Gastroesophageal sphincter (tissue), 4 donors: ENCODE measurements around the gene PIK3R1. TPM values are rescaled to one million over a fixed set of nuclear protein-coding genes. Genes with fewer than 3 reads are reported as not detected.

Experiments
- ATAC-seq: fragments of 150-250 bp; one replicate; pipeline ENCODE4 v1.9.1; 2016; ENCODE audit warnings: mild to moderate bottlenecking, moderate library complexity
- H3K27ac ChIP-seq, 4 donors: fragments of 200-600 bp; sonication (generic) in 3 of 4; 1 replicate in 3 of 4; 2 replicates in 1 of 4; pipeline ENCODE4 v1.5.1; 2016 to 2019
- H3K27me3 ChIP-seq: fragments of 200-600 bp; sonication (generic); one replicate; pipeline ENCODE4 v1.5.1; 2019
- H3K36me3 ChIP-seq, 2 donors: fragments of 200-600 bp; sonication (generic); one replicate each; pipeline ENCODE4 v1.5.1; 2019; ENCODE audit warnings: control low read depth in 1 of 2
- H3K4me1 ChIP-seq, 3 donors: fragments of 200-600 bp; sonication (generic); 1 replicate in 2 of 3; 2 replicates in 1 of 3; pipeline ENCODE4 v1.5.1; 2016 to 2019; ENCODE audit warnings: control low read depth in 2 of 3
- H3K4me3 ChIP-seq, 2 donors: fragments of 200-600 bp; sonication (generic); one replicate each; pipeline ENCODE4 v1.5.1; 2019; ENCODE audit warnings: mild to moderate bottlenecking in 1 of 2, moderate library complexity in 1 of 2
- H3K9me3 ChIP-seq, 3 donors: fragments of 200-600 bp; sonication (generic); one replicate each; pipeline ENCODE4 v1.5.1; 2017 to 2019; ENCODE audit warnings: control low read depth in 2 of 3
- CTCF ChIP-seq, 4 experiments: fragments of 200-600 bp in 2 of 4; fragments of 450-650 bp in 2 of 4; sonication (generic) in 1 of 4; IDR thresholded peaks; one replicate each; pipeline ENCODE4 v1.5.1; 2017 to 2019; ENCODE audit warnings: antibody characterized with exemption in 4 of 4, mild to moderate bottlenecking in 2 of 4, moderate library complexity in 2 of 4
- EP300 ChIP-seq: sonication (generic); formaldehyde crosslinking; IDR thresholded peaks from one replicate; pipeline ENCODE4 v1.6.1; 2017; ENCODE audit warnings: antibody characterized with exemption, mild to moderate bottlenecking
- POLR2A ChIP-seq, 2 donors: fragments of 450-650 bp; IDR thresholded peaks; one replicate each; pipeline ENCODE4 v1.6.1; 2017; ENCODE audit warnings: antibody characterized with exemption in 2 of 2, mild to moderate bottlenecking in 2 of 2, moderate library complexity in 1 of 2
- POLR2AphosphoS5 ChIP-seq: sonication (generic); formaldehyde crosslinking; IDR thresholded peaks from one replicate; pipeline ENCODE4 v1.6.1; 2017; ENCODE audit warnings: antibody characterized with exemption
- WGBS, 2 donors: methylation state at CpG; one replicate each; pipeline ENCODE4 v1.1.5; 2018; ENCODE audit warnings: low coverage in 1 of 2; 5-methylcytosine and 5-hydroxymethylcytosine counted together
- total RNA-seq, 4 donors: library from RNA; depleted of rRNA; stranded (reverse); fragments of >200 nt; gene quantifications; one replicate each; pipeline ENCODE4 v1.1.0, GENCODE V29; 2016

PIK3R1 gene
- total RNA-seq, 4 donors from 2014 or later: 188 to 403 (median 312) TPM

- no peak overlapping the region for H3K27ac ChIP-seq
These were observed 89.8 kb downstream of the PIK3R1 start for GRCh38 chr5:68305223-68305870.

DNA sequence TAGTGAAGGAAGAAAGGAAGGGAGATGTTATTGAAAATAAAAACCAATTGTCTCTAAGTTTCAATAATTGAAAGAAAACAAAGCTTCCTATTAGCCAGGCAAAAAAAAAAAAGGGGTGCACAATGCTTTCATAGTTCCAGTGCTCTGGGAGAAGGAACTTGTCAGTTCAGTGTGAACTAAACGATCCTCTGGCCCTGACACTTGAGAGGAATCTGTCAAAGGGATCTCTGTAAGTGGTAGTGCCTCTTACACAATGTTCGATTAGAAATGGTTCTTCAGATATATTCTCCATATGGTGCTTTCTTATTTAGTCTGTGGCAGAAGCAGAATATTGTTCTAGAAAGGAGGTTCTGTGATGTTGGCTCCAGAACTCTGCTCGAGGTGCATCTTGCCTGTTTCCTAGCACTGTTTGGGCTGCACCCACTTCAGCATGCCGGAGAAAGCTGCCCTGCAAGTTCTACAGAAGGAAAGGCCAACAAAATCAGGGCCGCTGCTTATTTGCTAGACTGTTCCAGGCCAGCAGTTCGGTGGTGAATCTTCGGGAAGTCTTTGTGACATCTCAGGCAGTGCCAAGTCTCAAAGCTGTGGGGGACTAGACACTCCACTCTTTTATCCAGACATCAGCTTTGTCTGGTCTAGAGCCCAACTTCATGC is 90.9 kb downstream of the PIK3R1 start:
- TF ChIP-seq POLR2A (IDR thresholded peaks at IDR 0.05): no peak
- TF ChIP-seq EP300: no peak
- TF ChIP-seq POLR2AphosphoS5: no peak
- no peak for TF ChIP-seq CTCF (IDR thresholded peaks at IDR 0.05)
- Histone ChIP-seq H3K9me3 (no peaks in the 10 kb centered on the region), H3K27ac (no peak overlapping the region), H3K4me1 (peaks cover 0 to 6% (median 0%) of the 10 kb centered on the region in 3 donors), H3K36me3 (peaks cover 0 to 12% of the 10 kb centered on the region in 2 donors), H3K27me3 (no peaks in the 10 kb centered on the region), H3K4me3 (no peak overlapping the region)
- WGBS, 2 donors: 68 to 72% methylated on average over 5 to 6 of the region's 7 CpGs
- no peak for ATAC-seq

More at GRCh38 chr5:68305223-68305870, 89.8 kb downstream of the PIK3R1 start:
- no peak overlapping the region for H3K4me3 ChIP-seq
- ATAC-seq: no peak
- no peaks in the 10 kb centered on the region for H3K9me3 ChIP-seq
- 0 to 46% methylated on average over 1 of the region's 1 CpG for WGBS, 2 donors
- peaks cover 3 to 12% (median 4%) of the 10 kb centered on the region in 3 donors for H3K4me1 ChIP-seq
- H3K27me3 ChIP-seq: no peaks in the 10 kb centered on the region
- TF ChIP-seq POLR2A (IDR thresholded peaks at IDR 0.05): no peak
- peaks cover 0 to 13% of the 10 kb centered on the region in 2 donors for H3K36me3 ChIP-seq

- Histone ChIP-seq H3K9me3 (no peaks in the 10 kb centered on the region), H3K4me1 (no peaks in the 10 kb centered on the region), H3K27me3 (no peaks in the 10 kb centered on the region), H3K4me3 (no peak overlapping the region), H3K27ac (no peak overlapping the region), H3K36me3 (no peaks in the 10 kb centered on the region)
- TF ChIP-seq EP300 (no peak), CTCF (IDR thresholded peaks at IDR 0.05) (no peak), POLR2A (IDR thresholded peaks at IDR 0.05) (no peak), POLR2AphosphoS5 (no peak)
- 42 to 50% methylated on average over 2 of the region's 2 CpGs for WGBS, 2 donors
- no peak for ATAC-seq
These were observed 97.8 kb downstream of the PIK3R1 start for GRCh38 chr5:68313336-68313735.

GRCh38 chr5:68314465-68314864 is 98.9 kb downstream of the PIK3R1 start:
- Histone ChIP-seq H3K9me3 (no peaks in the 10 kb centered on the region), H3K4me3 (no peak overlapping the region), H3K4me1 (no peaks in the 10 kb centered on the region), H3K27ac (no peak overlapping the region), H3K36me3 (no peaks in the 10 kb centered on the region), H3K27me3 (no peaks in the 10 kb centered on the region)
- WGBS, 2 donors: 83 to 90% methylated on average over 2 of the region's 2 CpGs
- TF ChIP-seq POLR2A (IDR thresholded peaks at IDR 0.05) (no peak), POLR2AphosphoS5 (no peak), CTCF (IDR thresholded peaks at IDR 0.05) (no peak), EP300 (no peak)
- ATAC-seq: no peak

DNA sequence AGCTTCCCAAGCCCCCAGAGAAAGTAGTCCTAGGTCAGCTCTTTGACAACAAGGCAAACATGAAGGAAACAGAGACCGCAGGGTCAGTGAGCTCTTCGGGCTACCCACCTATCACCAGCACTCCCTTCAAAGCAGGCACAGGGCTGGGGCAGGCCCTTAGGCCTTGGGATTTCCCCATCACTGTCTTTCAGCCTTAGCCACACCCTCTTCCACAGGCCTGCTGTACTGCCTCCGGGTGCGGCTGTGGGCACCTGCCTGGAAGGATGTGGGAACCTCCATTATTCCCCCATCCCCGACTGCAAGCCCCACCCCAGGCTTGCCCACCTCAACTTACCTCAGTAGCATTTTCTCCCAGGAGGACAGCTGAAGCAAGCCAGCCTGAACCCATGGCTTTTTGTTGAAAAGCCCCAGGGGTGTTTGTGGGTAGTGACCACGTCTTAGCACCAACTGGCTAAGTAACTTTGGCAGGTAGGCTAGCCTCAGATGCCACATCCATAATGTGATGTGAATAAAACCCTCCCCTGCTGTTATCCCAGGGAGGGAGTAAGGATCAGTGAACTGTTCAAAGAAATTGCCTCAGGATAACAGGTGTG is 100.2 kb downstream of the PIK3R1 start:
- ATAC-seq: no peak

More for the DNA sequence above, 100.2 kb downstream of the PIK3R1 start:
- H3K4me3 ChIP-seq: no peak overlapping the region
- WGBS, 2 donors: 100% methylated on average over 1 of the region's 6 CpGs; no CpG with 5 or more reads in 1 of the 2 donors
- no peaks in the 10 kb centered on the region for H3K9me3 ChIP-seq
- no peaks in the 10 kb centered on the region for H3K4me1 ChIP-seq
- H3K27ac ChIP-seq: no peak overlapping the region
- no peaks in the 10 kb centered on the region for H3K36me3 ChIP-seq
- no peak for TF ChIP-seq CTCF (IDR thresholded peaks at IDR 0.05)
- TF ChIP-seq POLR2A (IDR thresholded peaks at IDR 0.05): no peak
- TF ChIP-seq POLR2AphosphoS5: no peak
- no peak for TF ChIP-seq EP300
- H3K27me3 ChIP-seq: no peaks in the 10 kb centered on the region
